SKM-1 treated with dmso at 0.1 percent for 144 hours (cell line): ENCODE data around the gene ASIC2.

Source experiments
- DNase-seq: peaks from one replicate; lab custom pipeline; 2025; ENCODE audit not compliant: unreplicated experiment; lab: John Stamatoyannopoulos, UW

Gene ASIC2

DNA sequence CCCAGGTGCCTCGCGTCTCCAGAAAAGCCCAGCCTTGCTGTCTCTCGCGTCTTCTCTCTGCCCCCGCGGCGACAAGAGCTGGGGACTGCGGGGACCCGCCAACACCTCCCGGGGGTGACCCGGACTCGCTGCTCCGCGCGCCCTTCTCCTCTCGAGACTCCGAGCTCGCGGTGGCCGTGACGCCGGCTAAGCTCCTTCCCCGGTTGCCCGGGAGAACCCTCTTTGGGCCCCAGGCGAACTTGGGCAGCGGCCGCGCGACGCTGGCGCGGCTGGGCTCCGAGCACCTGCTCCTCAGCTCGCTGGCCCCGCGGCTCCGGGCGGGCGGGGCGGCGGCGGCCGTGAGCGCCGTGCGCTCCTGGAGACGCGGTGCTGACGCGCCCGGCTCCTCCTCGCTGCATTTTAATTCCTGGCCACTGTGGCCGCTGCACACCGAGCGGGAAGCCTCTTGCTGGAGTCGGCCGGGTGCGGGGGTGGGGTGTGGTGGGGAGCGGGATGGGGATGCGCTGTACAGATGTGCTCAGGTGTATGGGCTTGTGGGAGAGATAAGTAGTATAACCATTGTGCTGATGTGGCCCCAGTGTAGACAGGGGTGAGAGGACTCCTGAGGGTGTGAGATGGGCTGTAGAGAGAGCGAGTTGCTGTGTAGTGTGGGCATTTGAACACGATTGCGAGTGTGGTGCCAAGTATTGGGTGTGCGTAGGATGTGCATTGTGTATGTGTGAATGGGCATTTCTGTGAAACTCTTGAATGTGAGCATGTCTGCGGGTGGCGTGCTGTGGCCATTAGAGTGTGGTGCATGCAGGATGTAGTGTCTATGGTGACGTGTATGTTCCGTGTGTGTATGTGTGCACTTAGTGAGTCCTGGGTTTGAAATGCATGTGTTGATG, at the start of gene ASIC2:
TSS of gene ASIC2 (minus strand) at position 315 of the 887 bp plus-strand sequence.
- DNase-seq: no peak

DNA sequence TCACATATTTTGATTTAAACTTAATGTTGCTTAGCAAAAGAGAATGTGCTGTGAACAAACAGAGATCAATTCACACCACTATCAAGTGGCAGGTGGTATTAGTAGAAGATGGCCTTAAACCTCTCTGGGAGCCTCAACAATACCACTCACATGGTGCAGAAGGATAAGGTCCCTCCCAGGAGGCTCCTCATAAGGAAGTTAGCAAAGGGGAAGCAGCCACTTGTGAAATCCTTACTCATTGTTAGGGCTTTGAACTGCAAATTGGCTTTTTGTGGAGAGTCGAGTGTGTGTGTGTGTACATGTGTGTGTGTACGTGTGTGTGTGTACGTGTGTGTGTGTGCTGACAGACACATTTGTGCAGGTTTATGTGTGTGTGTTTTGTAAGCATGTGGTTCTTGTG, 48.9 kb upstream of the ASIC2 start:
- no peak for DNase-seq

DNA sequence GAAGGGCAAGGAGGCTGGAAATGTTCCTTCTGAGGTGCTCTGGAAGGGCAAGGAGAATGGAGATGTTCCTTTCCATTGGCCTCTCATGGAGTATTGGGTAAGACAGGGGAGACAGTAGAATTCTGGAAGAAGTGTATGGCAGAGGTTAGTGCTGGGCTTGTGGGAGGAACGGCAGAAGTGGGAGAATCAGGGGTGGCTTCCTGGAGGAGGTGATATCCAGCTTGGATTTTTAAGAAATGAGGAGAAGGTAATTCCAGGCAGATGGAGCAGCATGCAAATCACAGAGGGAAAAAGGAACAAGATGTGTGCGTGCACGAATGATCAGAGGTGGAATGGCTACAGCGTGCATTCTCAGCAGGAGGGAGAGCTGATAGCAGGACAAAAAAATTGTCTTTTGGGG, 45.1 kb upstream of the ASIC2 start:
- no peak for DNase-seq

DNA sequence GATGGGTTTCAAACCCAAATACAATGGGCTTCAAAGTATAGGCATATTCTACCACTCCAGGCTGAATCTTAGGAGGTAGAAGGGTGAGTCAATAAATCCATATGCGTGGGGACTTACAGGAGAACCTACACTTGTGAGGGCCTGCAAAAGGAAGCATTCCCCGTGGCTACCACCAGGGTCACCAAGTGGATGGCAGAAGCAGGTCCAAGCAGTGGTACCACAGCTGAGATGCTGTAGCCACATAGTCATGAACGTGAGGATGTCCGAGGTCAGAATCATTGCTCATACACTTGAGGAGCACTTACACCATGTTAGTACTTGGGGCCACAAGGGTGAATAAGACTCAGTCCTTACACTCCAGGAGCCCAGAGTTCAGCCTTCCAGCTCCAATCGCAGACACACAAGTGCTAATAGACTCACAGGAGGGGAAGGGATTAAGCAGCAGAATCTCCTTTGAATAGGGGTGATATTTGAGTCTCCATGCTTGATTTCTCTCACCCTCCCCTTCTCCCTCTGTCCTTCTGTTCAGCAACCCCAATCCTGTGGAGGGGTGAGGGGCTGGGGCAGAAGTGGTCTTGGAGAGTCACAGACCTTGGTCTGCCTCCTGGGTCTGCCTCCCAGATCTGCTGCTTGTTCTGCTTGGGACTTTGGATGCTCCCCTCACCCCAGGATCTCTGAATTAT, 42.5 kb upstream of the ASIC2 start:
- DNase-seq: no peak

DNA sequence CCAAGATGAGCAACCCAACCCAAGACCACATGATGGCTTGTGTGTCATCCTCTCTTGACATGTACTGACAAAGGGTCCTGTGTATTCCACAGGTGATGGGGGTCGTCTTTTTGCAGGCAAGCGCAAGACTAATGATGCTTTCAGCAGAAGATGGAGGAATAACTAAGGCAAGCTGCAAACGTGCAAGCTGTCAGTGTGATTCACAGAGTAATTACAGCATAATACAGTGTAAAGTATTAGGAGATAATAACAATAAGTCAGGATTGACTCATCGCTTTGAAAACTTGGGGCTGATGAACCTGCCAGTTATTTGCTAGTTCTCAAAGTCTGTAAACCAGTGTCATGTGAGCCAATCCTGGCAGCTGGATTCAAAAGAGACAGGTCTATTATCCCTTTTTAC, 41.6 kb upstream of the ASIC2 start:
- DNase-seq: no peak

DNA sequence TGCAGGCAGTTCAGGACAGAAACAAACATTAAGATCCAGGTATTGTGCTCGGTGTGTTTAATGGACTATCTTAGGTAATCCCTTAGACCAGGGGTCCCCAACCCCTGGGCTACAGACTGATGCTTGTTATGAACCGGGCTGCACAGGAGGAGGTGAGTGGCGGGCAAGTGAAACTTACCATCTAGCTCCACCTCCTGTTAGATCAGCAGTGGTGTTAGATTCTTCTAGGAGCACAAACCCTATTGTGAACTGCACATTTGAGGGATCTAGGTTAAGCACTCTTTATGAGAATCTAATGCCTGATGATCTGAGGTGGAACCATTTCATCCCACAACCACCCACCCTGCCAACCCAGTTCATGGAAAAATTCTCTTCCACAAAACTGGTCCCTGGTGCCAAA, 37.8 kb upstream of the ASIC2 start:
- DNase-seq: no peak

DNA sequence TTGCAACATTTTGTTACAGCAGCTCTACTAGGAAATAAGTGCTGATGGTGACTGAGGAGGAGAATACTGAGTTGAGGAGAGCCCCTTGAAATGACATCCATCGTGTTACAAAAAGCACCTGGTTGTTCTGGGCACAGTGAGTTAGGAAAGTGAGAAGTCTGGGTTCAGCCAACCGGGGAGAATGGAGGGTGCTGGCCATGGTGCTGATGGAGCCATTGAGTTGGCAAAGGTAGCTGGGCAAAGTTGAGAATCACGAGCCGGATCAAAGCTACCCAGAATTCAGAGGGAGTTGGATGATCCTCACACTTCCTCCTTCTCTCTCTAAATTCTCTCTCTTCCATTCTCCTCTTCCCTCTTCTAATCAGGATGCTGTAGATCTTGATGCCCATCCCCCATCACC, 35.0 kb upstream of the ASIC2 start:
- DNase-seq: no peak

DNA sequence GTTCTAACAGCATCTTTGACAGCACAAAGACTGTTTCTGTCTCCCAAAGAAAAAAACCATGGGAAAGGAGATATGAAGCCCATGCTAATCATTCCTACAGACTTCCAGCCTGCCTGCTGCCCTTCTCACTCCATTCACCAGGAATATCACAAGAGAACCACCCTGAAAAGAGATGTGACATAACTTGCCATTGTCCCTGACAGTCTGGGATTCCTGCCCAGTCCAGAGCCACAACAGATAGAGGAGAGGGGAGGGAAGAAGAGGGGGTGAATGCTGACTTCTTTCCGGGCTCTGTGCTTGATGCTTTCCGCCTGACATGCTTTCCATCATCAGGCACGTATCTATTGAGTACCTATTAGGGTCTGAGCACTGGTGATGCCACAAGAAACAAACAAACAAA, 31.6 kb upstream of the ASIC2 start:
- DNase-seq: no peak

DNA sequence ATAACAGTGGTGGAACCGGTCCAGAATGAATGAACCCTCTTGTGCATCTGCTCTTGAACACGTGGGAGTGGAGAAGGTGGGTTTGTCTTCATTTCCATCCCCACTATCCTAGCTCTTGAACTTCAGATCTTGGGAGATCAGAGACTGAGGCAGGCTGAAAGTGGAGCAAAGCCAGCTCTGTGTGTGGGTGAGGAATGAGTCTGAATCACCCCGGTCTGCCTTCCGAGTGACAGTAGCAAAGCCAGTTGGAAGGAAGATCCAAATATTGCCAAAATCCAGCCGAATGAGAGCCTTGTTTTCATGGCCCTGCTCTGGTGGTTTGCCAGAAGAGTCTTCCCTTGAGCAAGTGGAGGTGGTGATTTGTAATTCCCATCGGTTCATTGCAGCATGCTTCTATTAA, 29.0 kb upstream of the ASIC2 start:
- no peak for DNase-seq

DNA sequence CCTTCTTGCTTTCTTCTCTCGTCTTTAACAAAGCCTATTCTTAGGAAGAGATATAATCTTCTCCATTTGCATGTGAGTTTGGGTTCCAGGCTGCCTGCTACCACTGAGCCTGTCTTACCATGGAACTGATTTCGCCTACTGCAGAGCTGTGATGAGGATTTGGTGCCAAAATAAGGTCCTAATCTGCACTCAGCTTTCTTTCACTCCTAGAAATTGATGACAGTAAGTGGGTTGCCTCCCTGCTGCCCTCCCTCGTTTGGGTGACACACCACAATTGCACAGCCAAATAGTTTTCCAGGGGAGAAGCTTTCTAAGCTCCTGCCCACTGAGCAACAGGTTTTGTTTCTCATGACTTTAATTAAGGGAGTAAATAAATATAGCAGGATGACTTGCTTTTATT, 25.1 kb upstream of the ASIC2 start:
- DNase-seq: no peak

DNA sequence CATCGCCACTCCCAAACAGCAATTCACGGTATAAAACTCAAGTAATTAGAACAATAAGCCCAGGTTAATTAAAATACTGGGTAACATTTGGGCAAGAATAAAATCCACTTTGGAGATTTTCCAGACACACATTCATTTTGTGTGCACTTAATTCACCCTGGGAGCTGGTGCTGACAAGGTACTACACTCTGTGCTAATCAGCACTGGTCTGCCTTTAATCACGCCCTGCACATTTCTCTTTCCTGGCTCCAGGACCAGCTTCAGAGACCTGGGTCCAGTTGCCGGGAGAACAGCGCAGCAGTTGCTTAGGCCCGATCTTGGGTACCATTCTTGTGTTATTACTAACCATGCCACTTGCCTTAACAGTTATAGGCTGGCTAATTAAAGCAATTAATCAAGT, 23.7 kb upstream of the ASIC2 start:
- no peak for DNase-seq

DNA sequence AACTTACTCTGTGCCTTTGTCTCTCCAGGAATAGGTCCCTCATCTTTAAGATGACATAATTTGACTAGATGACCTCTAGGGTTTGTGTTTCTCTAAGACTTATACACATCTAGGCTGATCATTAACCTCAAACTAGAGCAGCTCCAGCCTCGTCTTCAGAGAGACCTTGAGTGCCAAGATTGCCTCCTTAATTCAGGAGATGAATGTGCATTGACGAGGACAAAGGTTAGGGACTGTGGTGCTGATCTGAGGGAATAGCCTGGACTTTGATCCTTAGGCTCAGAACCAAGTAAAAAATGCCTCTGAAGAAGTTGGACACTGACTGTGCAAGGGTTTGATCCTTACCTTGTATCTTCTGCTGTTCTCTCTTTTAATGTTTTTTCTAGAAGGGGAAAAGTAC, 17.2 kb upstream of the ASIC2 start:
- DNase-seq: no peak

DNA sequence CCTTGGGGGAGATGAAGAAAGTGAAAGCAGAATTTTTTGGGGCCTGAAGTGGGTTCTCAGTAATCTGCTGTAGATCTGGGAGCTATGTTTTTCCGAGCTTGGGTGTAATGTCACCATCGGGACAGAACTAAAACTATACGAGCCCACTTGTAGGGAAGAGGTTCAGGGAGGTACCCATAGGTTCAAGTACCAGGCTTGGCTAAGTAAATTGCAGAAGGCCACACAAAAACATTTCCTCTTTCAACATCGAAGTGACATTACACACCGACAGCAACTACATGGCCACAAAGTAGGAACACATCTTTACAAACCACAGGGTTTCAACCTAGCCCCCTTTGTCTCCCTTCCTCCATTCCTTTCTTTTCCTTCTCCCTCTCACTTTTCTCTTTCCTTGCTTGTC, 10.2 kb upstream of the ASIC2 start:
- DNase-seq: no peak

DNA sequence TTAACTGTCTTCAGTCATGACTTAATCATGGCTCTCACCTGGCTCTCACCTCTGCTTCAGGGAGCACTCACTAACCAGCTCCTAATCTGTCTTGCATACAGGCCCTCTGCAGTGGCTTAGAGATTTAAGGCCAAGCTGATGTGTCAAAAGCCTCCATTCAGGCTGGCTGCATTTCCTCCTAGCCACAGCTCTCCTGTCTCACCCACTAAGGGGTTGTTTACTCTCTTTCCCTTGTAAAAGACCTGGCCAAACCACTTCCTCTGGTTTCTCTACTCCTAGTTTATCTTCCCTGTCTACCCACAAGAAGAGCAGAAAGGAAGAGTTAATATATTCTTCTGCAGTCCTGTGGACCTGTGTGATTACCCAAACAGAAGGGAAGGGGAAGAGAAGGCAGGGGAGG, 9.3 kb upstream of the ASIC2 start:
- DNase-seq: no peak

DNA sequence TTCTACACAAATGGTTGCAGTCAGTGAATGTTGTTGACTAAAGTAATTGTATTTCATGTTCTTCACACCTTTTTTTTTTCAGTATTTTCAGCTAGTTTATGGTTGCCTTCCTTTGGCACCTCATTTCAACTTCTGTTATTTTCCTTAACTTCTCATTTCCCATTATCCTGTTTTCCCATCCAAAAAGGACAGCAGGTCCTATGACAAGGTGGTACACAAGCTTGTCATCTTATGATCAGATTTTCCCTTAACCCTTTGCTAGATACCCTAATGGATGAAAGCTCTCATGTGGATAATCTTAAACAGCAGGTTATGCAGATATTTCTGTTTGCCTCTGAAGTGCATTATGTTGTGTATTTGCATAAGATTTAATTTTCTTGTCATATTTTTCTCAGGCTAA, 7.1 kb upstream of the ASIC2 start:
- no peak for DNase-seq

DNA sequence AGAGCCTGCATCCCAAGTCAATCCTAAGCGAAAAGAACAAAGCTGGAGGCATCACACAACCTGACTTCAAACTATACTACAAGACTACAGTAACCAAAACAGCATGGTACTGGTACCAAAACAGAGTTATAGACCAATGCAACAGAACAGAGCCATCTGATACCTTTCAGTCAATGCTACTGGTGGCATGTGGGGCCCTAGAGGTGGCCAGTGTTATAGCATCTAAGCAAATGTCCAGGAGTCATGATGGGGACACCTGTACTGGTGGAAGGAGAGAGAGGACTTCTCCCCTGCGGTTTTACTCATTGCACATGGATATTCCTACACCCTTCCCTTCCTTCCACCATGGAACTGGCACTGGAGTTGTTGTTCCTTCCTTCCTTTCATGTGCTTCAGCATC, 6.0 kb upstream of the ASIC2 start:
- DNase-seq: no peak

DNA sequence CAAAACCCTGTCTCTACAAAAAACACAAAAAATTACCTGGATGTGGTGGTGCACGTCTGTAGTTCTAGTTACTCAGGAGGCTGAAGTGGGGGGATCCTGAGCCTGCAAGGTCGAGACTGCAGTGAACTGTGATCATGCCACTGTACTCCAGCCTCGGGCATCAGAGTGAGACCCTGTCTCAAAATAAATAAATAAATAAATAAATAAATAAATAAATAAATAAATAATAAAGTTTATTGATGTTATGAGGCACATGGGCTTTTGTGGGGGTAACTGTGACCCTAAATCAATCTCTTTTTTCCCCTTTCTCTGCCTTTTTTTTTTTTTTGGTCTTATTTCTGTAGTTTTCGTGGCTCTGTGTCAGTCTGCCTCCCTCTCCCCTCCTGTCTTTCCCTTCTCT, 4.5 kb upstream of the ASIC2 start:
- no peak for DNase-seq

DNA sequence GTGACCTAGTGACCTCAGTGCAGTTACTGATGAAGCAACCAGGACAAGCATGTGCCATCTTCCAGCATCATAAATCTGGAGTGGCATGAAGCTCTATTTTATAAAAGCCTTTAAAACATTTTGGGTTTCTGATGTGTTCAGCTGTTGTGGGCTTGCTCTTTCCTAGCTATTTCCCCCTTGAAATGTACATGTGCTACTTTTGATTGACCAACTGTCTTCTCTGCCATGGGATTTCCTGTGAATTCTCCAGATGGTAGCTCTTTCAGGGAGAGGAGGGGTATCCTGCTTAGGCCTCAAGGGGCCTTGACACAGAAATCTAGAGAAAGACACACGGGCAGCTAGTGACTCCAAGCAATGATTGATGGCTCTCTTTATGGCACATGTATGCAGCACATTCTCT, 1.9 kb upstream of the ASIC2 start:
- no peak for DNase-seq

DNA sequence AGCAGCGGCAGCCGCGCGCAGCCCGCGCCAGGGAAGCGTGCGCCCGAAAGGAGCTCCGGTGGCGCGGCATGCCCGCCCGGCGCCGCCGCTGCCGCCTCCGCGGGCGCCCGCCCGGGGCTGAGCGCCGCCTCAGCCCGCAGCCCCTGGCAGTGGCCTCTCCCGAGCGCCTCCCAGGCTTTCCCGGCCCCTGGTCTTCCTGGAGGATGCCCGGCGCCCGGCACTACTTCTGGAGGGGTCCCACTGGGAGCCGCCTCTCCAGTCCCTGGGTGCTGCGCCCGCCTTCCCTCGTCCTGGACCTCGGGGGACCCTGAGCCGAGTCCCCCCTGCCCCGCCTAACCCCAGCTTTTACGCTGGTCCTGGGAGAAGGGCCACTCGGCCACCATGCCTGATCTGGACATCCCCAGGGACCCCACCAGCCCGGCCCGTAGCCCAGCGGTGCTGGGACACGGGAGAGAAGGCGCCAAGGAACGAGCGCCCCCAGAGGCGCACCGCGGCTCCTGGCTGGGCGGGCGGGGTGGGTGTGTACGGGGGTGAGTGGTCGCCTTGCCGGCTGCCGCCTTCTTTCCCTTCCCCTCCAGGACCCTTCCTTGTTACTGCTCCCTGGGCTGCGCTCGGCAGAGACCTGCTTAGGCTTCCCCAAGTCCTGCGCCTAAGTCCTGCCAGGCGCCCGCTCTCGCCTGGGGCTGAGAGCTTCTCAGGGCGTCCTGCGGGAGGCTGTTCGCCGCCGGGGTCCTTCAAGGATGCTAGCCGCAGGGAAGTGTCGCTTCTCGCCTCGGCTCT, 704 bp downstream of the ASIC2 start:
- no peak for DNase-seq

DNA sequence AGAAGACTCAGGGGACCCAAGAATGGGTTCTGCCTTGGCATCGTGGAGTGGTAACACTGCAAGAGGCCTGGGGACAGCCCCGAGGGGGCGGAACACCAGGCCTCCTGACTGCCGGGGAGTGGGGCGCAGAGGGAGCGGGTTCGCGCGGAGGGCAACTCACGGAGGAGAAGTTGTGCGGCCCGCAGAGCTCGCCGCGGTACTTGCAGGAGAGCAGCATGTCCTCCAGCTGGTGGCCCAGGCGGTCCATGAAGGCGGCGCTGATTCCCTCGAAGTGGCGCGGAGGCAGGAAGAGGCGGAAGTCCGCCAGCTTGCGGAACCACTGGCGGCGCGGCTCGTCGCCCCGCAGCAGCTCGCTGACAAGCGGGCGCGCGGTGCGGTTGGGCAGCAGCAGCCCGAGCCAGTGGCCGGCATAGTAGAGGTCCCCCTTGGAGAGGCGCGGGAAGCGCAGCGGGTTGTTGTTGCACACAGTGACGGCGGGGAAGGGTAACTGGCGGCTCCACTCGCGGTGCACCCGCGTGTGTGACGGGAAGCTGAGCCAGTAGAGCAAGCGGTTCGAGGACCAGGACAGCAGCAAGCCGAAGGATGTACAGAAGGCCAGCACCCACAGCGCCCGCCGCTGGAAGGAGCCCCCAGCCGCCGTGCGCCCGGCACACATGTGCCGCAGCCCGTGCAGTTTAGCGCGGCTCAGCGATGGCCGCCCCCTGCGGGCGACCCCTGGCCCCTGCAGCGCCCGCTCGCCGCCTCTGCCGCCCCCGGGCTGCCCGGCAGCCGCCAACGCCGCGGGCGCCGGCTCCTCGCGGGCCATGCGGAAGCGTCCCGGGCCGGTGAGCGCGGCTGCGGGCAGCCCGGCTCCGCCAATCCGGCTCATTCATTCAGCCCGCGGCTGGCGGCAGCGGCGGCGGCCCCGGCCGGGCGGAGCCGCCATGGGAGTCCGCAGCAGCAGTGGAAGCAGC, 1.6 kb downstream of the ASIC2 start:
- DNase-seq: no peak

DNA sequence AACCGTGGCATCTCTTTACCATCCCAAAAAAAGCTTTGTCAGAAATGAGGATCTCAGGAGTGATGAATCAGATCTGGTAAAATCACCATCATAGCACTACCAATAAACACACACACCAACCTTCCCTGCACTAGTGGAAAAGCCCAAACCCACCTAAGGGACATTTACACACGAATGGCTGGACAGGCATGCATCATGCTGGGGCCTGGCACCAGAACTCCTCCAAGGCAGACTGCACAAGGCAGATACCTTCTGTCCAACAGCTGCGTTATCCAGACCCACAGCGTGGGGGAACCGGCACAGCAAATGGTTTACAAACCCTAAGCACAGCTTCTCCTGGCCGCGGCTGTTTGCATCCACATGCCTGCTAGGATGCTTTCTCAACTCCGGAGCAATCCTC, 2.8 kb downstream of the ASIC2 start:
- DNase-seq: no peak
